ENCODE measurements around the gene PROM1. TPM values are rescaled to one million over a fixed set of nuclear protein-coding genes. Genes with fewer than 3 reads are reported as not detected.

The PROM1 gene
- total RNA-seq, 1 experiment from 2014 or later, result 196 TPM

- no peaks in the 10 kb centered on the region for H3K9me3 ChIP-seq
- H3K27ac Mint-ChIP-seq (ENCODE audit: unreplicated experiment), result no peak overlapping the region
- H3K9me3 Mint-ChIP-seq (ENCODE audit: unreplicated experiment), result no peaks in the 10 kb centered on the region
- H3K36me3 ChIP-seq (ENCODE audit: control insufficient read depth, insufficient read depth, low read length), result no peaks in the 10 kb centered on the region; the same call in 1 of the 2 replicates
- CTCF ChIA-PET, result no interaction called here
- POLR2A ChIA-PET, result no interaction called here
- H3K27me3 Mint-ChIP-seq (ENCODE audit: insufficient read depth, unreplicated experiment), result no peaks in the 10 kb centered on the region
- DNase-seq, result no peak
- no peak overlapping the region for H3K4me3 ChIP-seq (ENCODE audit: low read depth, low read length)
- H3K36me3 Mint-ChIP-seq (ENCODE audit: insufficient read depth, unreplicated experiment), result peaks cover 51% of the 10 kb centered on the region
- intact Hi-C loops (cut with micrococcal nuclease; ENCODE audit: unreplicated experiment), result no loop called here
- BruUV-seq (replicated peaks), result no TSS peak
- H3K4me1 ChIP-seq, result peaks cover 14% of the 10 kb centered on the region; the same call in 1 of the 2 replicates
- peaks cover 19% of the 10 kb centered on the region for H3K4me1 Mint-ChIP-seq (ENCODE audit: low read depth, unreplicated experiment)
- TF ChIP-seq CTCF (IDR thresholded peaks at IDR 0.05; ENCODE audit: insufficient read depth in 1 of 2, low read depth in 1 of 2, low read length in 1 of 2, severe bottlenecking in 1 of 2, unreplicated experiment in 1 of 2), result no peak
- H3K27me3 ChIP-seq (replicated peaks; ENCODE audit: control insufficient read depth, insufficient read depth, low read length), result no peaks in the 10 kb centered on the region
- H3K4me3 Mint-ChIP-seq (ENCODE audit: unreplicated experiment), result no peak overlapping the region
These were observed 4.8 kb downstream of the PROM1 start for GRCh38 chr4:16079046-16079445.

GRCh38 chr4:16078195-16078760, 5.5 kb downstream of the PROM1 start:
- intact Hi-C loops (cut with micrococcal nuclease; ENCODE audit: unreplicated experiment), result no loop called here
- Histone ChIP-seq H3K4me3 (ENCODE audit: low read depth, low read length) (no peak overlapping the region), H3K27me3 (replicated peaks; ENCODE audit: control insufficient read depth, insufficient read depth, low read length) (no peaks in the 10 kb centered on the region), H3K4me1 (peaks cover 14% of the 10 kb centered on the region; the same call in 1 of the 2 replicates), H3K9me3 (no peaks in the 10 kb centered on the region), H3K36me3 (ENCODE audit: control insufficient read depth, insufficient read depth, low read length) (no peaks in the 10 kb centered on the region; the same call in 1 of the 2 replicates)
- TF ChIP-seq CTCF (IDR thresholded peaks at IDR 0.05; ENCODE audit: insufficient read depth in 1 of 2, low read depth in 1 of 2, low read length in 1 of 2, severe bottlenecking in 1 of 2, unreplicated experiment in 1 of 2), result no peak
- CTCF ChIA-PET, result interaction anchor here (0.6 kb wide), 1 partner anchor 197 kb away, joined by 10 read pairs; no protein-coding TSS in a partner anchor
- Mint-ChIP-seq H3K36me3 (ENCODE audit: insufficient read depth, unreplicated experiment) (peaks cover 52% of the 10 kb centered on the region), H3K9me3 (ENCODE audit: unreplicated experiment) (no peaks in the 10 kb centered on the region), H3K4me1 (ENCODE audit: low read depth, unreplicated experiment) (peaks cover 19% of the 10 kb centered on the region), H3K4me3 (ENCODE audit: unreplicated experiment) (no peak overlapping the region), H3K27ac (ENCODE audit: unreplicated experiment) (no peak overlapping the region), H3K27me3 (ENCODE audit: insufficient read depth, unreplicated experiment) (no peaks in the 10 kb centered on the region)
- no peak for DNase-seq
- POLR2A ChIA-PET, result interaction anchor here (0.6 kb wide), 1 partner anchor 360 kb away, joined by 3 read pairs; no protein-coding TSS in a partner anchor
- no TSS peak for BruUV-seq (replicated peaks)

GRCh38 chr4:16077786-16078185, 6.0 kb downstream of the PROM1 start:
- Histone ChIP-seq H3K27me3 (replicated peaks; ENCODE audit: control insufficient read depth, insufficient read depth, low read length) (no peaks in the 10 kb centered on the region), H3K9me3 (no peaks in the 10 kb centered on the region), H3K4me1 (peaks cover 14% of the 10 kb centered on the region; the same call in 1 of the 2 replicates), H3K4me3 (ENCODE audit: low read depth, low read length) (no peak overlapping the region), H3K36me3 (ENCODE audit: control insufficient read depth, insufficient read depth, low read length) (no peaks in the 10 kb centered on the region; the same call in 1 of the 2 replicates)
- TF ChIP-seq CTCF (IDR thresholded peaks at IDR 0.05; ENCODE audit: insufficient read depth in 1 of 2, low read depth in 1 of 2, low read length in 1 of 2, severe bottlenecking in 1 of 2, unreplicated experiment in 1 of 2), result no peak
- no peak for DNase-seq
- ChIA-PET POLR2A (no interaction called here), CTCF (interaction anchor here (0.6 kb wide), 1 partner anchor 197 kb away, joined by 10 read pairs; no protein-coding TSS in a partner anchor)
- H3K9me3 Mint-ChIP-seq (ENCODE audit: unreplicated experiment), result no peaks in the 10 kb centered on the region
- H3K27ac Mint-ChIP-seq (ENCODE audit: unreplicated experiment), result no peak overlapping the region
- no TSS peak for BruUV-seq (replicated peaks)
- no peaks in the 10 kb centered on the region for H3K27me3 Mint-ChIP-seq (ENCODE audit: insufficient read depth, unreplicated experiment)
- intact Hi-C loops (cut with micrococcal nuclease; ENCODE audit: unreplicated experiment), result no loop called here
- peaks cover 23% of the 10 kb centered on the region for H3K4me1 Mint-ChIP-seq (ENCODE audit: low read depth, unreplicated experiment)
- peaks cover 55% of the 10 kb centered on the region for H3K36me3 Mint-ChIP-seq (ENCODE audit: insufficient read depth, unreplicated experiment)
- no peak overlapping the region for H3K4me3 Mint-ChIP-seq (ENCODE audit: unreplicated experiment)
